ENCODE measurements around the gene RALGPS2.

The RALGPS2 gene

DNA sequence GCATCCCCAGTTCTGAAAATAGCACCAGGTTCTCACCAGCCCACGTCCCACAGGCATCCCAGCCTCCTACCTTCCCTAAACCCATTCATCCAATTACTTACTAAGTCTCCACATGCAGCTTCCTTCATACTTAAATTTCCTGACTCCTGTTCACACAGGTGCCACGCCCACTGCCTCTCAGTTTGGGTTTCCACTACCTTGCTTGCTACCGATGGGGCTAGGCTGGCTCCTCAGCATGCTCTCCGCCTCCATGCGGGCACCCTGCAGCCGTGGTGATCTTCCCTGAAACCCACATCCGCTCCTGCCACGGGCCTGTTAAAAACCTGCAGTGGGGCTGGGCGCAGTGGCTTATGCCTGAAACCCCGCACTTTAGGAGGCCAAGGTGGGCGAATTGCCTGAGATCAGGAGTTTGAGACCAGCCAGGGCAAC is 216.2 kb downstream of the RALGPS2 start:
- DNase-seq (ENCODE audit: low spot score) = no peak

DNA sequence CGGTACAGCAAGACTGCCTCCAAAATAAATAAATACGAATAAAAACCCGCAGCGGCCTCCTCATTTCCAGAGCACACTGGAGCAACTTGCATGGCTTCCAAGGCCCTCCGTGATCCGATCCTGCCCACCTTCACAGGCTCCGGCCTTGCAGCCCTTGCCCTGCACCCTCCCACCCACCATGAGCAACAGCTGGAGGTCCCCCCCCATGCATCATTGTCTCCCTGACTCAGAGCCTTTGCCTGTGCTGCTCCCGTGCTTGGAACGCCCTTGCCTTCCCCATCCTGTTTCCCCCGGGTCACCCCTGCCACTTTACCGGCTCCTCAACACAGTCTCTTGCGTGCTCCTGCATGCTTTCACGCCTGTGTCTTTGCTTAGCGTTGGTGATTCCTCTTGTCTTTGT is 216.8 kb downstream of the RALGPS2 start:
- no peak for DNase-seq (ENCODE audit: low spot score)
- TF ChIP-seq, protein P1, sequence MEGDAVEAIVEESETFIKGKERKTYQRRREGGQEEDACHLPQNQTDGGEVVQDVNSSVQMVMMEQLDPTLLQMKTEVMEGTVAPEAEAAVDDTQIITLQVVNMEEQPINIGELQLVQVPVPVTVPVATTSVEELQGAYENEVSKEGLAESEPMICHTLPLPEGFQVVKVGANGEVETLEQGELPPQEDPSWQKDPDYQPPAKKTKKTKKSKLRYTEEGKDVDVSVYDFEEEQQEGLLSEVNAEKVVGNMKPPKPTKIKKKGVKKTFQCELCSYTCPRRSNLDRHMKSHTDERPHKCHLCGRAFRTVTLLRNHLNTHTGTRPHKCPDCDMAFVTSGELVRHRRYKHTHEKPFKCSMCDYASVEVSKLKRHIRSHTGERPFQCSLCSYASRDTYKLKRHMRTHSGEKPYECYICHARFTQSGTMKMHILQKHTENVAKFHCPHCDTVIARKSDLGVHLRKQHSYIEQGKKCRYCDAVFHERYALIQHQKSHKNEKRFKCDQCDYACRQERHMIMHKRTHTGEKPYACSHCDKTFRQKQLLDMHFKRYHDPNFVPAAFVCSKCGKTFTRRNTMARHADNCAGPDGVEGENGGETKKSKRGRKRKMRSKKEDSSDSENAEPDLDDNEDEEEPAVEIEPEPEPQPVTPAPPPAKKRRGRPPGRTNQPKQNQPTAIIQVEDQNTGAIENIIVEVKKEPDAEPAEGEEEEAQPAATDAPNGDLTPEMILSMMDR (IDR thresholded peaks at IDR 0.05; ENCODE audit: extremely low read depth, missing control alignments) = no peak

More for the DNA sequence above, 216.2 kb downstream of the RALGPS2 start:
- TF ChIP-seq, protein P1 (IDR thresholded peaks at IDR 0.05; ENCODE audit: extremely low read depth, missing control alignments) = no peak

DNA sequence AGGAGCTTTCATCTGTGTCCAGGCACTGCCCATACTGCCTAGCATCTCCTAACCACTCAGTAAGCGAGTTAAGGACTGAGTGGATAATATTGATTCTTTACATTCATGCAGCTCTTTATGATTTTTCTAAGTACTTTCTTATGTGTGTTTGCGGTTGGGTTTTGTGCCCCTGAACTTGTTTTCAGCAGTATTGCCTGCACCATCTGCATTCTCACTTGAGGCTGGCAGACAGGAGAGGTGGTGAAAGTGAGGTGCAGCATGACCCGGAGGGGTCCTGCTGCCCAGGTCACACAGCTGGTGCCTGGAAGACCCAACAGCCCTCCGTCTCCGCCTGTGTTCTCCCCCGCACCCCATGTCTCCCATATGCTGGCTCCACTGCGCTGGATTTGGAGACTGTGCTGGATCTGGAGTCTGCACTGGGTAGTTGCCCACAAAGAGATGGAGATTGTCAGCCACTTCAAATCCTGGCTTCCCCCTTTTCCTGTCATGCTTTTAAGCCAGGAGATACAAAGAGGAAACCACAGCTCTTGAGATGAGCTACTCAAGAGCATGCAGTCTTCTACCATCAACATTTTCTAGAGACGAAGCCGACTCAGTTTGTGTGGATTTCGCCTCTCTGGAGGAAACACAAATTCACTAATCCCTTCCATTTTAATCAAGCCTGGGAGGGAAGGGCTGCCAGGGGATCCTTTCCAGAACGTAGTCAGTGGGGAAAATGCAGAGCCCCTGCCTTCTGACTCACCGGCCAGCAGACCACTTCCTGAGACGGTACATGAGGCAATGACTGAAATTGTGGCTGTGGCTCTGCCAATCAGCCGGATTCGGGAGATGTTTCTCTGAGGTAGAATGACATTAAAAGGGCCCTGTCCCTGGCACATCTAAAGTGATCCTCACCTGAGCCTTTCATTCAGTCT is 217.5 kb downstream of the RALGPS2 start:
- DNase-seq (ENCODE audit: low spot score) = no peak
- TF ChIP-seq, protein P1 (IDR thresholded peaks at IDR 0.05; ENCODE audit: extremely low read depth, missing control alignments) = no peak

DNA sequence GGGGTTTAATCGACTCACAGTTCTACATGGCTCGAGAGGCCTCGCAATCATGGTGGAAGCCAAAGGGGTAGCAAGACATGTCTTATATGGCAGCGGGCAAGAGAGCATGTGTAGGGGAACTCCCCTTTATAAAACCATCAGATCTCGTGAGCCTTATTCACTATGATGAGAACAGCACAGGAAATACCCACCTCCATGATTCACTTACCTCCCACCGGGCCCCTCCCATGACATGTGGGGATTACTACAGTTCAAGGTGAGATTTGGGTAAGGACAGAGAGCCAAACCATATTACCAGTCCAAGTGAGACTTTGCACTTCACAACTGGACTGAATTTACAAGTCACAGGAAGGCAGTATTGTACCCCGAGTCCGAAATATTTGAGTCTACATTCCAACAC is 219.7 kb downstream of the RALGPS2 start:
- TF ChIP-seq, protein P1 (IDR thresholded peaks at IDR 0.05; ENCODE audit: extremely low read depth, missing control alignments) = no peak
- DNase-seq (ENCODE audit: low spot score) = no peak

DNA sequence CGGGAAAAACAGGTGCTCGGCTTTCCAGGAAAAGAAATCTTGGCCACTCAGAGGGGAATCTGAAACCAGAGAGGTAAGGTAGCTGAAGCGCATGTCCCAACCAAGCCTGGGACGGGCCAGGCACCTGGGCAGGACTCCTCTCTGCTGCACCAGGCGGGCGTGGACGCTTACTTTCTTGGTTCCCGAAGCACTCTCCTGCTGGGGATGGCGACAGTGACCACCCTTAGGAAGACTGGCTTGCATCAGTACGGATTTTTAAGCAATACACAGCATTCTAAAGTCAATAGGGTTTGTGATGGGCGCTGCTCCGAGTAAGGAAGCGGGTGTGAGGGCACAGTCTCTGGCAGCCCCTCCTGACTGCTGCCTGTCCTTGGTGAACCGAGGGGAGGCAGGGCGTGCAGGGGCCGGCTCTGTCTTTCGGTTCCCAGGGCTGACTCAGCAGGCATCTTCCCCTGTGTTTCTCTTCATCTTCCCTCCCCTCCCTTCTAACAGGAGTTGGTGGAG is 220.8 kb downstream of the RALGPS2 start:
- no peak for DNase-seq (ENCODE audit: low spot score)
- TF ChIP-seq, protein P1 (IDR thresholded peaks at IDR 0.05; ENCODE audit: extremely low read depth, missing control alignments) = no peak

DNA sequence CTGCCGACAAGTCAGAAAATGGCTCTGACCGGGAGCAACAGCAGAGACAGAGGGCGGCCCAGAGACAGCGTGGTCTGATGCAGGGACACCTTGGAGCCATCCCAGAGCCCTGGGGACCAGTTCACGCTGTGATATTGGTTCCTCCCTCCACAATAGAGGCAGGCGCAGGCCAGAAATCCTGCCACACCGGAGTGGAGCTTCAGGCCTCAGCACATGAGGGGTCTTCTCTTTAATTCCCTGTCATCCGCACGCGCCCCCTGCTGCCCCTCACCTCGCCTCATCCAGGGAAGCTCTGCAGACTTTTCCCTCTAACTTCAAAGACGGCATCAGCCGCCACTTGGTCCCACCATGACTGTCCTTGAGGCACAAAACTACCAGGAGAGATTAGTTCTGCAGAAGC is 221.4 kb downstream of the RALGPS2 start:
- no peak for DNase-seq (ENCODE audit: low spot score)

More for the DNA sequence above, 221.4 kb downstream of the RALGPS2 start:
- TF ChIP-seq, protein P1 (IDR thresholded peaks at IDR 0.05; ENCODE audit: extremely low read depth, missing control alignments) = no peak
